HepG2 (cell line): ENCODE measurements around the gene ATP6V0E1.

Experiments
- BRCA1 ChIP-seq: sonication (generic); formaldehyde crosslinking; IDR thresholded peaks from 2 replicates; pipeline ENCODE4 v1.4.0; 2020; ENCODE audit warnings: missing genetic modification reagents
- JUN ChIP-seq: sonication (generic); formaldehyde crosslinking; IDR thresholded peaks from 2 replicates; pipeline ENCODE4 v1.4.0; 2020; ENCODE audit warnings: mild to moderate bottlenecking, missing genetic modification reagents
- JUNB ChIP-seq: sonication (generic); formaldehyde crosslinking; IDR thresholded peaks from 2 replicates; pipeline ENCODE4 v1.8.0; 2022; ENCODE audit warnings: missing genetic modification reagents, mild to moderate bottlenecking, borderline replicate concordance
- MEIS1 ChIP-seq: sonication (generic); formaldehyde crosslinking; IDR thresholded peaks from 2 replicates; pipeline ENCODE4 v1.9.0; 2021; ENCODE audit warnings: mild to moderate bottlenecking, missing genetic modification reagents, moderate library complexity, borderline replicate concordance
- MYNN ChIP-seq: sonication (generic); formaldehyde crosslinking; IDR thresholded peaks from 2 replicates; pipeline ENCODE4 v1.4.0; 2020; ENCODE audit warnings: mild to moderate bottlenecking, low read depth, missing genetic modification reagents
- NBN ChIP-seq: fragments of 450-650 bp; conservative IDR thresholded peaks from 2 replicates; pipeline ENCODE4 v1.6.1; 2017
- SALL2 ChIP-seq: sonication (generic); formaldehyde crosslinking; IDR thresholded peaks from 2 replicates; pipeline ENCODE4 v1.8.1; 2023; ENCODE audit warnings: mild to moderate bottlenecking, missing genetic modification reagents, inconsistent platforms
- SAP130 ChIP-seq: IDR thresholded peaks from 2 replicates; pipeline ENCODE4 v1.6.1; 2016; ENCODE audit warnings: low read depth
- TF ChIP-seq, protein P1 (sequence below): sonication (generic); formaldehyde crosslinking; IDR thresholded peaks from 2 replicates; pipeline ENCODE4 v1.4.0; 2020; ENCODE audit warnings: missing genetic modification reagents
- TF ChIP-seq, protein P2 (sequence below), 2 experiments: IDR thresholded peaks; 2 replicates each; pipeline ENCODE4 v1.6.1; 2011 to 2012; ENCODE audit warnings: low read length in 2 of 2, borderline replicate concordance in 1 of 2, low read depth in 1 of 2, mild to moderate bottlenecking in 1 of 2, moderate library complexity in 1 of 2
- TF ChIP-seq, protein P3 (sequence below): sonication (generic); formaldehyde crosslinking; IDR thresholded peaks from 2 replicates; pipeline ENCODE4 v1.5.0; 2020; ENCODE audit warnings: mild to moderate bottlenecking, missing genetic modification reagents, moderate library complexity
- TF ChIP-seq, protein P4 (sequence below): sonication (generic); formaldehyde crosslinking; IDR thresholded peaks from 2 replicates; pipeline ENCODE4 v1.4.0; 2020; ENCODE audit warnings: missing genetic modification reagents
- TF ChIP-seq, protein P5 (sequence below): sonication (generic); formaldehyde crosslinking; IDR thresholded peaks from 2 replicates; pipeline ENCODE4 v1.4.0; 2020; ENCODE audit warnings: missing genetic modification reagents, borderline replicate concordance
- TF ChIP-seq, protein P6 (sequence below): sonication (generic); formaldehyde crosslinking; IDR thresholded peaks from 2 replicates; pipeline ENCODE4 v1.4.0; 2020; ENCODE audit warnings: missing genetic modification reagents

DNA sequence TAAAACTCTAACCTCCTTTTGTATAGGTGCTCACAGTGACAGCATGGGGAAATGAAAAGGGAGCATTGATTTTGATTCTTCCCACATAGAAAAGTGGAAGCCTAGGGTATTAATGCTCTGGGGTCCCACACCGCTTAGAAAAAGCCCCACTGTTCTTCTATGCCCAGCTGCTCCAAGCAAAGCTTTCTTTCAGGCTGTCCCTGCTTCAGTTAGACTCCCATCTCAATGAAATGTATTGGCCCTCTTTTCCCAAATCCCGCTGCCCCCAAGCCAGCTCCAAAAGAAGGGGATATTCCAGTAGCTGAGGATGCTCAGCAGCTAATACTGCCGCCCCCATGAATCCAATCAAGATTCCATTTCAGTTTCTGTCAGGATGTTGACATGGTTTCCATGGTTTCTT lies 55.6 kb downstream of the ATP6V0E1 start:
- TF ChIP-seq, protein P1, sequence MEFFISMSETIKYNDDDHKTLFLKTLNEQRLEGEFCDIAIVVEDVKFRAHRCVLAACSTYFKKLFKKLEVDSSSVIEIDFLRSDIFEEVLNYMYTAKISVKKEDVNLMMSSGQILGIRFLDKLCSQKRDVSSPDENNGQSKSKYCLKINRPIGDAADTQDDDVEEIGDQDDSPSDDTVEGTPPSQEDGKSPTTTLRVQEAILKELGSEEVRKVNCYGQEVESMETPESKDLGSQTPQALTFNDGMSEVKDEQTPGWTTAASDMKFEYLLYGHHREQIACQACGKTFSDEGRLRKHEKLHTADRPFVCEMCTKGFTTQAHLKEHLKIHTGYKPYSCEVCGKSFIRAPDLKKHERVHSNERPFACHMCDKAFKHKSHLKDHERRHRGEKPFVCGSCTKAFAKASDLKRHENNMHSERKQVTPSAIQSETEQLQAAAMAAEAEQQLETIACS, result no peak
- TF ChIP-seq BRCA1 (no peak), SAP130 (CRISPR knock-in tag) (no peak), SALL2 (CRISPR knock-in tag) (no peak), MYNN (no peak), MEIS1 (CRISPR knock-in tag) (no peak), NBN (no peak), JUN (CRISPR knock-in tag) (no peak), JUNB (CRISPR knock-in tag) (no peak)
- TF ChIP-seq, protein P2, sequence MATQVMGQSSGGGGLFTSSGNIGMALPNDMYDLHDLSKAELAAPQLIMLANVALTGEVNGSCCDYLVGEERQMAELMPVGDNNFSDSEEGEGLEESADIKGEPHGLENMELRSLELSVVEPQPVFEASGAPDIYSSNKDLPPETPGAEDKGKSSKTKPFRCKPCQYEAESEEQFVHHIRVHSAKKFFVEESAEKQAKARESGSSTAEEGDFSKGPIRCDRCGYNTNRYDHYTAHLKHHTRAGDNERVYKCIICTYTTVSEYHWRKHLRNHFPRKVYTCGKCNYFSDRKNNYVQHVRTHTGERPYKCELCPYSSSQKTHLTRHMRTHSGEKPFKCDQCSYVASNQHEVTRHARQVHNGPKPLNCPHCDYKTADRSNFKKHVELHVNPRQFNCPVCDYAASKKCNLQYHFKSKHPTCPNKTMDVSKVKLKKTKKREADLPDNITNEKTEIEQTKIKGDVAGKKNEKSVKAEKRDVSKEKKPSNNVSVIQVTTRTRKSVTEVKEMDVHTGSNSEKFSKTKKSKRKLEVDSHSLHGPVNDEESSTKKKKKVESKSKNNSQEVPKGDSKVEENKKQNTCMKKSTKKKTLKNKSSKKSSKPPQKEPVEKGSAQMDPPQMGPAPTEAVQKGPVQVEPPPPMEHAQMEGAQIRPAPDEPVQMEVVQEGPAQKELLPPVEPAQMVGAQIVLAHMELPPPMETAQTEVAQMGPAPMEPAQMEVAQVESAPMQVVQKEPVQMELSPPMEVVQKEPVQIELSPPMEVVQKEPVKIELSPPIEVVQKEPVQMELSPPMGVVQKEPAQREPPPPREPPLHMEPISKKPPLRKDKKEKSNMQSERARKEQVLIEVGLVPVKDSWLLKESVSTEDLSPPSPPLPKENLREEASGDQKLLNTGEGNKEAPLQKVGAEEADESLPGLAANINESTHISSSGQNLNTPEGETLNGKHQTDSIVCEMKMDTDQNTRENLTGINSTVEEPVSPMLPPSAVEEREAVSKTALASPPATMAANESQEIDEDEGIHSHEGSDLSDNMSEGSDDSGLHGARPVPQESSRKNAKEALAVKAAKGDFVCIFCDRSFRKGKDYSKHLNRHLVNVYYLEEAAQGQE (IDR thresholded peaks at IDR 0.05; ENCODE audit: borderline replicate concordance in 1 of 2, low read depth in 1 of 2, low read length in 2 of 2), result no peak
- TF ChIP-seq, protein P3, sequence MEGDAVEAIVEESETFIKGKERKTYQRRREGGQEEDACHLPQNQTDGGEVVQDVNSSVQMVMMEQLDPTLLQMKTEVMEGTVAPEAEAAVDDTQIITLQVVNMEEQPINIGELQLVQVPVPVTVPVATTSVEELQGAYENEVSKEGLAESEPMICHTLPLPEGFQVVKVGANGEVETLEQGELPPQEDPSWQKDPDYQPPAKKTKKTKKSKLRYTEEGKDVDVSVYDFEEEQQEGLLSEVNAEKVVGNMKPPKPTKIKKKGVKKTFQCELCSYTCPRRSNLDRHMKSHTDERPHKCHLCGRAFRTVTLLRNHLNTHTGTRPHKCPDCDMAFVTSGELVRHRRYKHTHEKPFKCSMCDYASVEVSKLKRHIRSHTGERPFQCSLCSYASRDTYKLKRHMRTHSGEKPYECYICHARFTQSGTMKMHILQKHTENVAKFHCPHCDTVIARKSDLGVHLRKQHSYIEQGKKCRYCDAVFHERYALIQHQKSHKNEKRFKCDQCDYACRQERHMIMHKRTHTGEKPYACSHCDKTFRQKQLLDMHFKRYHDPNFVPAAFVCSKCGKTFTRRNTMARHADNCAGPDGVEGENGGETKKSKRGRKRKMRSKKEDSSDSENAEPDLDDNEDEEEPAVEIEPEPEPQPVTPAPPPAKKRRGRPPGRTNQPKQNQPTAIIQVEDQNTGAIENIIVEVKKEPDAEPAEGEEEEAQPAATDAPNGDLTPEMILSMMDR (CRISPR knock-in tag), result no peak
- TF ChIP-seq, protein P4, sequence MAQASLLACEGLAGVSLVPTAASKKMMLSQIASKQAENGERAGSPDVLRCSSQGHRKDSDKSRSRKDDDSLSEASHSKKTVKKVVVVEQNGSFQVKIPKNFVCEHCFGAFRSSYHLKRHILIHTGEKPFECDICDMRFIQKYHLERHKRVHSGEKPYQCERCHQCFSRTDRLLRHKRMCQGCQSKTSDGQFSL (CRISPR knock-in tag), result no peak
- TF ChIP-seq, protein P5, sequence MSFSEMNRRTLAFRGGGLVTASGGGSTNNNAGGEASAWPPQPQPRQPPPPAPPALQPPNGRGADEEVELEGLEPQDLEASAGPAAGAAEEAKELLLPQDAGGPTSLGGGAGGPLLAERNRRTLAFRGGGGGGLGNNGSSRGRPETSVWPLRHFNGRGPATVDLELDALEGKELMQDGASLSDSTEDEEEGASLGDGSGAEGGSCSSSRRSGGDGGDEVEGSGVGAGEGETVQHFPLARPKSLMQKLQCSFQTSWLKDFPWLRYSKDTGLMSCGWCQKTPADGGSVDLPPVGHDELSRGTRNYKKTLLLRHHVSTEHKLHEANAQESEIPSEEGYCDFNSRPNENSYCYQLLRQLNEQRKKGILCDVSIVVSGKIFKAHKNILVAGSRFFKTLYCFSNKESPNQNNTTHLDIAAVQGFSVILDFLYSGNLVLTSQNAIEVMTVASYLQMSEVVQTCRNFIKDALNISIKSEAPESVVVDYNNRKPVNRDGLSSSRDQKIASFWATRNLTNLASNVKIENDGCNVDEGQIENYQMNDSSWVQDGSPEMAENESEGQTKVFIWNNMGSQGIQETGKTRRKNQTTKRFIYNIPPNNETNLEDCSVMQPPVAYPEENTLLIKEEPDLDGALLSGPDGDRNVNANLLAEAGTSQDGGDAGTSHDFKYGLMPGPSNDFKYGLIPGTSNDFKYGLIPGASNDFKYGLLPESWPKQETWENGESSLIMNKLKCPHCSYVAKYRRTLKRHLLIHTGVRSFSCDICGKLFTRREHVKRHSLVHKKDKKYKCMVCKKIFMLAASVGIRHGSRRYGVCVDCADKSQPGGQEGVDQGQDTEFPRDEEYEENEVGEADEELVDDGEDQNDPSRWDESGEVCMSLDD (CRISPR knock-in tag), result no peak
- TF ChIP-seq, protein P6, sequence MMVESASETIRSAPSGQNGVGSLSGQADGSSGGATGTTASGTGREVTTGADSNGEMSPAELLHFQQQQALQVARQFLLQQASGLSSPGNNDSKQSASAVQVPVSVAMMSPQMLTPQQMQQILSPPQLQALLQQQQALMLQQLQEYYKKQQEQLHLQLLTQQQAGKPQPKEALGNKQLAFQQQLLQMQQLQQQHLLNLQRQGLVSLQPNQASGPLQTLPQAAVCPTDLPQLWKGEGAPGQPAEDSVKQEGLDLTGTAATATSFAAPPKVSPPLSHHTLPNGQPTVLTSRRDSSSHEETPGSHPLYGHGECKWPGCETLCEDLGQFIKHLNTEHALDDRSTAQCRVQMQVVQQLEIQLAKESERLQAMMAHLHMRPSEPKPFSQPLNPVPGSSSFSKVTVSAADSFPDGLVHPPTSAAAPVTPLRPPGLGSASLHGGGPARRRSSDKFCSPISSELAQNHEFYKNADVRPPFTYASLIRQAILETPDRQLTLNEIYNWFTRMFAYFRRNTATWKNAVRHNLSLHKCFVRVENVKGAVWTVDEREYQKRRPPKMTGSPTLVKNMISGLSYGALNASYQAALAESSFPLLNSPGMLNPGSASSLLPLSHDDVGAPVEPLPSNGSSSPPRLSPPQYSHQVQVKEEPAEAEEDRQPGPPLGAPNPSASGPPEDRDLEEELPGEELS (CRISPR knock-in tag), result no peak
